Measurements from ENCODE around the gene WDR89.

DNA sequence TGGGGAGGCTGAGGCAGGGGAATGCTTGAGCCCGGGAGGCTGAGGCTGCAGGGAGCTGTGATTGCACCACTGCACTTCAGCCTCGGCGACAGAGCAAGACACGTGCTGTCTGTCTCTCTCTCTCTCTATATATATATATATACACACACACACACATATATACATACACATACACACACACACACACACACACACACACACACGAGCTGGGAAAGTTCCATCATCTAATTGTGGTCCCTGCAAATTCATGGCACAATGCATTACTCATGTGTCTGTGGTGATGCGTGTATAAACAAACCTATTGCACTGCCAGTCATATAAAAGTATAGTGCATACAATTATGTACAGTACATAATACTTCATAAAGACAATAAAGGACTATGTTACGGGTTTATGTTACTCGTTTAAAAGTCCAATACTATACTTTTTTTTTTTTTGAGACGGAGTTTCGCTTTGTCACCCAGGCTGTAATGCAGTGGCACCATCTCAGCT is 36.6 kb downstream of the WDR89 start:
- TF ChIP-seq, protein P1, sequence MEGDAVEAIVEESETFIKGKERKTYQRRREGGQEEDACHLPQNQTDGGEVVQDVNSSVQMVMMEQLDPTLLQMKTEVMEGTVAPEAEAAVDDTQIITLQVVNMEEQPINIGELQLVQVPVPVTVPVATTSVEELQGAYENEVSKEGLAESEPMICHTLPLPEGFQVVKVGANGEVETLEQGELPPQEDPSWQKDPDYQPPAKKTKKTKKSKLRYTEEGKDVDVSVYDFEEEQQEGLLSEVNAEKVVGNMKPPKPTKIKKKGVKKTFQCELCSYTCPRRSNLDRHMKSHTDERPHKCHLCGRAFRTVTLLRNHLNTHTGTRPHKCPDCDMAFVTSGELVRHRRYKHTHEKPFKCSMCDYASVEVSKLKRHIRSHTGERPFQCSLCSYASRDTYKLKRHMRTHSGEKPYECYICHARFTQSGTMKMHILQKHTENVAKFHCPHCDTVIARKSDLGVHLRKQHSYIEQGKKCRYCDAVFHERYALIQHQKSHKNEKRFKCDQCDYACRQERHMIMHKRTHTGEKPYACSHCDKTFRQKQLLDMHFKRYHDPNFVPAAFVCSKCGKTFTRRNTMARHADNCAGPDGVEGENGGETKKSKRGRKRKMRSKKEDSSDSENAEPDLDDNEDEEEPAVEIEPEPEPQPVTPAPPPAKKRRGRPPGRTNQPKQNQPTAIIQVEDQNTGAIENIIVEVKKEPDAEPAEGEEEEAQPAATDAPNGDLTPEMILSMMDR (IDR thresholded peaks at IDR 0.05; ENCODE audit: insufficient read depth, low read length, poor library complexity, severe bottlenecking), result no peak
- no peak for TF ChIP-seq EZH2phosphoT487 (conservative IDR thresholded peaks at IDR 0.05; ENCODE audit: low read length)
